Measurements from ENCODE around the gene TLN1.

- no peak for TF ChIP-seq MAFK (IDR thresholded peaks at IDR 0.05; ENCODE audit: partially characterized antibody)
- TF ChIP-seq CTCF (IDR thresholded peaks at IDR 0.05), result peak; percentile 74
- TF ChIP-seq RCOR1 (IDR thresholded peaks at IDR 0.05; ENCODE audit: low read depth, low read length), result no peak
- TF ChIP-seq RAD21 (conservative IDR thresholded peaks at IDR 0.05 in 1 of 2, IDR thresholded peaks at IDR 0.05 in 1 of 2), result peak; percentile 41 to 60
- no peak for TF ChIP-seq HMGXB4 (CRISPR knock-in tag; IDR thresholded peaks at IDR 0.05; ENCODE audit: borderline replicate concordance)
- no peak for TF ChIP-seq EP300 (IDR thresholded peaks at IDR 0.05)
- no peak for TF ChIP-seq POLR2A (IDR thresholded peaks at IDR 0.05; ENCODE audit: low read length)
- TF ChIP-seq RFX5 (IDR thresholded peaks at IDR 0.05), result no peak
- TF ChIP-seq USF2 (IDR thresholded peaks at IDR 0.05), result no peak
- TF ChIP-seq BHLHE40 (IDR thresholded peaks at IDR 0.05; ENCODE audit: low read depth, low read length), result no peak
Observed at GRCh38 chr9:35696520-35697215, 35.3 kb downstream of the TLN1 start.

All from A549 (cell line).